B cell (primary cell): ENCODE data around the gene ERRFI1. TPM values are rescaled to one million over a fixed set of nuclear protein-coding genes. Genes with fewer than 3 reads are reported as not detected.

ENCODE experiments used
- ATAC-seq: fragments of 200-7000 bp; cut with Tn5 transposase; one replicate; pipeline ENCODE4 v1.10.0; 2021; ENCODE audit warnings: low read depth, mild to moderate bottlenecking, moderate number of reproducible peaks, moderate library complexity
- CTCF ChIA-PET: fragments of 350-600 bp; sonication (Branson Sonifier 250); formaldehyde crosslinking; loops from one replicate; lab custom pipeline; 2021; ENCODE audit warnings: antibody characterized with exemption, inconsistent platforms; lab: Charles Lee
- POLR2A ChIA-PET: fragments of 350-600 bp; sonication (Branson Sonifier 250); formaldehyde crosslinking; loops from one replicate; lab custom pipeline; 2021; ENCODE audit warnings: antibody characterized with exemption; lab: Charles Lee
- DNase-seq: peaks from one replicate; pipeline ENCODE4 v3.0.0; 2013
- H2AFZ ChIP-seq: 2 replicates; pipeline ENCODE4 v1.6.1; 2012; ENCODE audit warnings: mild to moderate bottlenecking, low read depth, low read length; ENCODE audit not compliant: insufficient read depth, poor library complexity, severe bottlenecking
- H3K27ac ChIP-seq, 2 donors: 1 replicate in 1 of 2; 2 replicates in 1 of 2; pipeline ENCODE4 v1.5.1; 2012 to 2013; ENCODE audit warnings: low read length in 2 of 2, mild to moderate bottlenecking in 2 of 2, moderate library complexity in 1 of 2
- H3K27me3 ChIP-seq, 4 experiments: fragments of 200-600 bp in 1 of 4; sonication (generic) in 1 of 4; replicated peaks in 1 of 4; 1 replicate in 2 of 4; 2 replicates in 2 of 4; pipeline versions ENCODE4 v1.6.1 to v1.7.0; 2013 to 2016; ENCODE audit warnings: low read length in 3 of 4, mild to moderate bottlenecking in 2 of 4, mixed read lengths in 1 of 4, moderate library complexity in 1 of 4; ENCODE audit not compliant: insufficient read depth in 4 of 4, control insufficient read depth in 3 of 4; ENCODE audit errors: control extremely low read depth in 1 of 4
- H3K36me3 ChIP-seq, 2 experiments: replicated peaks in 1 of 2; 1 replicate in 1 of 2; 2 replicates in 1 of 2; pipeline versions ENCODE4 v1.6.1 to v1.7.1; 2013; ENCODE audit warnings: low read length in 1 of 2; ENCODE audit not compliant: insufficient read depth in 2 of 2, control insufficient read depth in 1 of 2; ENCODE audit errors: control extremely low read depth in 1 of 2, extremely low read depth in 1 of 2
- H3K4me1 ChIP-seq, 2 donors: fragments of 200-600 bp in 1 of 2; sonication (generic) in 1 of 2; 1 replicate in 1 of 2; 2 replicates in 1 of 2; pipeline versions ENCODE4 v1.5.1 to v1.6.1; 2013 to 2017; ENCODE audit warnings: low read length in 2 of 2; ENCODE audit not compliant: control insufficient read depth in 2 of 2, insufficient read depth in 2 of 2
- H3K4me2 ChIP-seq: replicated peaks from 2 replicates; pipeline ENCODE3; 2012; ENCODE audit warnings: mild to moderate bottlenecking, low read depth, low read length; ENCODE audit not compliant: poor library complexity, severe bottlenecking
- H3K4me3 ChIP-seq, 5 experiments: fragments of 200-600 bp in 1 of 5; sonication (generic) in 1 of 5; 1 replicate in 3 of 5; 2 replicates in 2 of 5; pipeline versions ENCODE4 v1.5.1 to v1.7.0; 2011 to 2016; ENCODE audit warnings: low read length in 4 of 5, mild to moderate bottlenecking in 4 of 5, low read depth in 2 of 5, control low read depth in 1 of 5, moderate library complexity in 1 of 5; ENCODE audit not compliant: insufficient read depth in 1 of 5; ENCODE audit errors: control extremely low read depth in 1 of 5, extremely low read depth in 1 of 5
- H3K79me2 ChIP-seq: fragments of 200-600 bp; sonication (generic); one replicate; pipeline ENCODE4 v1.6.0; 2016; ENCODE audit warnings: low read length; ENCODE audit not compliant: control insufficient read depth, insufficient read depth
- H3K9ac ChIP-seq: fragments of 200-600 bp; sonication (generic); 2 replicates; pipeline ENCODE4 v1.6.1; 2017; ENCODE audit warnings: mild to moderate bottlenecking, low read length, moderate library complexity
- H3K9me3 ChIP-seq, 3 donors: one replicate each; pipeline versions ENCODE4 v1.6.1 to v1.7.1; 2013; ENCODE audit warnings: low read length in 2 of 3; ENCODE audit not compliant: control insufficient read depth in 2 of 3, insufficient read depth in 1 of 3; ENCODE audit errors: control extremely low read depth in 1 of 3
- H4K20me1 ChIP-seq: 2 replicates; pipeline ENCODE4 v1.6.0; 2012; ENCODE audit warnings: mild to moderate bottlenecking, low read length; ENCODE audit not compliant: insufficient read depth, control insufficient read depth, poor library complexity, severe bottlenecking
- H3K27ac Mint-ChIP-seq: one replicate; pipeline ENCODE4 v1.8.0; 2021; ENCODE audit warnings: mixed read lengths
- H3K27me3 Mint-ChIP-seq: one replicate; pipeline ENCODE4 v1.8.0; 2021; ENCODE audit warnings: mixed read lengths
- H3K4me1 Mint-ChIP-seq: one replicate; pipeline ENCODE4 v1.8.0; 2021; ENCODE audit warnings: mixed read lengths
- H3K4me3 Mint-ChIP-seq: one replicate; pipeline ENCODE4 v1.8.0; 2021; ENCODE audit warnings: mixed read lengths
- H3K9me3 Mint-ChIP-seq: one replicate; pipeline ENCODE4 v1.8.0; 2022; ENCODE audit warnings: mixed read lengths; ENCODE audit not compliant: insufficient read depth
- CTCF ChIP-seq: fragments of 200-600 bp; IDR thresholded peaks from one replicate; pipeline ENCODE4 v1.8.0; 2022; ENCODE audit warnings: antibody characterized with exemption, mild to moderate bottlenecking
- EZH2 ChIP-seq: IDR thresholded peaks from 2 replicates; pipeline ENCODE4 v1.6.1; 2012; ENCODE audit warnings: borderline replicate concordance, low read depth, mild to moderate bottlenecking, moderate library complexity, low read length; ENCODE audit not compliant: insufficient read depth, poor library complexity, severe bottlenecking
- WGBS: methylation state at CpG from one replicate; pipeline ENCODE4 v1.1.5; 2013; ENCODE audit warnings: missing lambda C conversion rate; ENCODE audit not compliant: insufficient coverage; 5-methylcytosine and 5-hydroxymethylcytosine counted together
- intact Hi-C: fragments of 100-400 bp; cut with micrococcal nuclease; formaldehyde crosslinking; loops from one replicate; pipeline ENCODE4 v1.10.0; 2022
- polyA plus RNA-seq: library from polyadenylated mRNA; depleted of rRNA; stranded (reverse); fragments of >200 nt; gene quantifications from 2 replicates; pipeline ENCODE4 v1.2.3, GENCODE V29; 2012
- total RNA-seq, 2 donors: library from RNA; stranded (reverse); fragments of 120-200 nt in 1 of 2; gene quantifications; 1 replicate in 1 of 2; 2 replicates in 1 of 2; pipeline versions ENCODE4 v1.2.3 to v1.2.4, GENCODE V29; 2013 to 2022

ERRFI1 gene
- total and polyA plus RNA-seq, 2 donors (not counting 1 experiment from before 2014, with no cell fraction given), result 1.5 to 2.0 TPM

- Mint-ChIP-seq H3K4me3 (no peak overlapping the region), H3K27me3 (peaks cover 39% of the 10 kb centered on the region), H3K27ac (no peak overlapping the region), H3K9me3 (no peaks in the 10 kb centered on the region), H3K4me1 (peaks cover 4% of the 10 kb centered on the region)
- H3K4me2 ChIP-seq, result no peak overlapping the region
- DNase-seq (no peak), ATAC-seq (no peak)
- intact Hi-C loops, result no loop called here
- peaks cover 4 to 7% of the 10 kb centered on the region in 2 donors for H3K4me1 ChIP-seq
- no peak overlapping the region for H3K4me3 ChIP-seq
- POLR2A ChIA-PET, result no interaction called here
- no peaks in the 10 kb centered on the region for H4K20me1 ChIP-seq
- no peaks in the 10 kb centered on the region for H3K79me2 ChIP-seq
- CTCF ChIA-PET, result interaction anchor here (7.1 to 9.9 kb wide), 2 partner anchors 37 to 329 kb away, joined by 40 to 182 read pairs; no protein-coding TSS in a partner anchor
- TF ChIP-seq CTCF, result no peak
- TF ChIP-seq EZH2, result no peak
- H3K9ac ChIP-seq, result no peak overlapping the region
- no peak overlapping the region for H3K27ac ChIP-seq
- H3K9me3 ChIP-seq, result peaks cover 0 to 1% (median 0%) of the 10 kb centered on the region in 3 donors
- H3K27me3 ChIP-seq, result peaks cover 3 to 33% (median 18%) of the 10 kb centered on the region in 4 experiments
- H3K36me3 ChIP-seq, result no peaks in the 10 kb centered on the region
- H2AFZ ChIP-seq, result no peak overlapping the region
Observed at GRCh38 chr1:8020032-8020431, 6.1 kb downstream of the ERRFI1 start.

GRCh38 chr1:8019229-8019620 is 6.9 kb downstream of the ERRFI1 start:
- CTCF ChIA-PET, result interaction anchor here (0.5 to 9.9 kb wide), 5 partner anchors 9 to 888 kb away, joined by 3 to 182 read pairs (median 4); no protein-coding TSS in a partner anchor
- Histone ChIP-seq H3K4me2 (no peak overlapping the region), H4K20me1 (no peaks in the 10 kb centered on the region)

More at GRCh38 chr1:8019229-8019620, 6.9 kb downstream of the ERRFI1 start:
- H3K27me3 ChIP-seq, result peaks cover 0 to 27% (median 12%) of the 10 kb centered on the region in 4 experiments
- peaks cover 0 to 1% (median 0%) of the 10 kb centered on the region in 3 donors for H3K9me3 ChIP-seq
- Mint-ChIP-seq H3K4me1 (peaks cover 4% of the 10 kb centered on the region), H3K4me3 (no peak overlapping the region), H3K9me3 (no peaks in the 10 kb centered on the region), H3K27me3 (peaks cover 36% of the 10 kb centered on the region), H3K27ac (no peak overlapping the region)
- H3K9ac ChIP-seq, result no peak overlapping the region
- no peaks in the 10 kb centered on the region for H3K36me3 ChIP-seq
- no peak for TF ChIP-seq CTCF
- no peak for TF ChIP-seq EZH2
- no peak overlapping the region for H2AFZ ChIP-seq
- ATAC-seq (no peak), DNase-seq (no peak)
- H3K4me1 ChIP-seq, result peaks cover 3 to 8% of the 10 kb centered on the region in 2 donors
- WGBS, result 94% methylated on average over 3 of the region's 5 CpGs
- H3K27ac ChIP-seq, result no peak overlapping the region
- no peak overlapping the region for H3K4me3 ChIP-seq
- POLR2A ChIA-PET, result no interaction called here
- no peaks in the 10 kb centered on the region for H3K79me2 ChIP-seq
- intact Hi-C loops, result no loop called here
